HG03060 (cell line): ENCODE measurements around the gene P2RY2.
"Not testable (repeated sequence)": the region's sequence is repeated elsewhere in the genome, so short reads cannot be mapped to it uniquely, and the experiment has no call there.

Experiments
- ATAC-seq: cut with Tn5 transposase; IDR thresholded peaks from one replicate; pipeline ENCODE4 v1.9.1; 2021; ENCODE audit warnings: low read depth, moderate number of reproducible peaks; ENCODE audit not compliant: unreplicated experiment

Gene P2RY2

GRCh38 chr11:73265278-73265810 lies 47.3 kb downstream of the P2RY2 start:
- ATAC-seq: no peak

DNA sequence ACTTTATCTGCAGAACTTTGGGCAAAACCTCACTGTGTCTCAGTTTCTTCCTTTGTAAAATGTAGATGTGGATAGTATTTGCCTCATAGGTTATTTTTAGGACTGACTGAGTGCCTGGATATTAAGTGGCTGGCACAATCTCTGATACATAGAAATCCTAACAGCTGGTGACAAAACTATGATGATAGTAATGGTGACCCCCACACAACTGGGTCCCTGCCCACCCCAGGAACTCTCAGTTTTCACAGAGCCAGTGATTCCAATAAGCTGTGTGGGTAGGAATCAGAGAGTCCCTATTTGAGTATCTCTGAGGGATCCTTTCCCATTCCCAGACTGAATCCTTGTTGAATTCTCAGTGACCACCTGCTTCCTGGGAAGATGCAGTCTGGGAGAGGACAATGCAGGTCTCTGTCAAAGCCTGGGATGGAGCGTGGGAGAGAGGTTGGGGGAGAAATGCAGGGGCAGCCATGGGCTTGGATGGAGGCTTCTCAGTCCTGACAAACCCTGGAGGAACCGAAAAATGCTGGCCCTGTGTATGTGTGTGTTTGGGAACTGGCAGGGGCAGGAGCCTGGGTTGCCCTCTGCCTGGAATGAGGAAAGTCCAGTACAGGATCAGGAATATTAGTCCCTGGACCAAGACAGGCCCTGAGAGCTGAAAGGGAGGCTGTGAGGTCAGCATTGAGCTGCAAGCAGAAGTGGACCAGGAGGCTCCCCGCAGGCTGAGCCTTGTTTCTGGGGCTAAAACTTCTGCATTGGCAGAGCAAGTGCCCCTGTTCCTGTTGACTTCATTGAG lies 48.0 kb downstream of the P2RY2 start:
- ATAC-seq: no peak

DNA sequence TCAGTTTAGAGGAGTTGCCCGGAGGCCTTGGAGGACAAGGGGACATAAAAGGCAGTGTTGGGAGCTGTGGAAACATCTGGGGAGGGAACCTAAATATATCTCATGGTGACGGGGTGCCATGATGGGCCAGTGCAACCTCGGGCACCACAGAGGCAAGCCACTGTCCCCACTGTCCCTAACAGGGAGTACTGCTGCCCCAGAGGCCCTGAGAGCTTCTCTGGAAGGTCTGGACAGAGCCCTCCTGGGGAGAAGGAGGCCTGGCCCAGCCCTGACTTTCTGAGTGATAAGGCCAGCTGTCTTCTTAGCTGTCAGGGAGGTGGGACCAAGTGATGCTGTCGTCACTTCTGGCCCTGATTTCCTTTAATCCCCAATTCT lies 48.6 kb downstream of the P2RY2 start:
- no peak for ATAC-seq

- no peak for ATAC-seq
These were observed 49.2 kb downstream of the P2RY2 start for GRCh38 chr11:73267122-73267846.

DNA sequence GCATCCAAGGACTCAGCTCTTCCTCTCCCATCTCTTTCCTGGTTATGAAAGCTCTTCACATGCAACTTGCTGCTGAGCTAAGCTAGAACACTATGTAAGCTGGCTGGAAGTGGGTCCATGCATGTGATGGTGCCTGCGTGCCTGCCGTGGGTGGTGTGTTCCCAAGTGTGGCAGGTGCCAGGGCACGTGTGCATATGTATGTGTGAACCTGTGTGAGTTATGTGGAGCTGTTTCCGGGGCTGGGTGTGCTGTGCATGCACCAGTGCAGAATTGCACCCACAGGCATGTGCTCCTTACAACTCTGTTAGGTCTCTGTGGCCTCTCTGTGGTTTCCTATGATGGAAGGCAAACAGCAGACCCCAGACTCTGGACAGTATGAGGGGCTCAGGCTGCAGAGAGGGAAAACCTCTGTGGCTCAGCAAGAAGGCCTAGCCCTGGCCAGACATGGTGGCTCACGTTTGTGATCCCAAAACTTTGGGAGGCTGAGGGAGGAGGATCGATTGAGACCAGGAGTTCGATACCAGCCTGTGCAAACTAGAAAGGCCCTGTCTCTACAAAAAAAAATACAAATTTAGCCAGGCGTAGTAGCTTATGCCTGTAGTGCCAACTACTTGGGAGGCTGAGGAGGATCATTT lies 49.9 kb downstream of the P2RY2 start:
- no peak for ATAC-seq

- ATAC-seq: no peak
These were observed 50.7 kb downstream of the P2RY2 start for GRCh38 chr11:73268671-73269271.

GRCh38 chr11:73269459-73270015 lies 51.5 kb downstream of the P2RY2 start:
- ATAC-seq: no peak

DNA sequence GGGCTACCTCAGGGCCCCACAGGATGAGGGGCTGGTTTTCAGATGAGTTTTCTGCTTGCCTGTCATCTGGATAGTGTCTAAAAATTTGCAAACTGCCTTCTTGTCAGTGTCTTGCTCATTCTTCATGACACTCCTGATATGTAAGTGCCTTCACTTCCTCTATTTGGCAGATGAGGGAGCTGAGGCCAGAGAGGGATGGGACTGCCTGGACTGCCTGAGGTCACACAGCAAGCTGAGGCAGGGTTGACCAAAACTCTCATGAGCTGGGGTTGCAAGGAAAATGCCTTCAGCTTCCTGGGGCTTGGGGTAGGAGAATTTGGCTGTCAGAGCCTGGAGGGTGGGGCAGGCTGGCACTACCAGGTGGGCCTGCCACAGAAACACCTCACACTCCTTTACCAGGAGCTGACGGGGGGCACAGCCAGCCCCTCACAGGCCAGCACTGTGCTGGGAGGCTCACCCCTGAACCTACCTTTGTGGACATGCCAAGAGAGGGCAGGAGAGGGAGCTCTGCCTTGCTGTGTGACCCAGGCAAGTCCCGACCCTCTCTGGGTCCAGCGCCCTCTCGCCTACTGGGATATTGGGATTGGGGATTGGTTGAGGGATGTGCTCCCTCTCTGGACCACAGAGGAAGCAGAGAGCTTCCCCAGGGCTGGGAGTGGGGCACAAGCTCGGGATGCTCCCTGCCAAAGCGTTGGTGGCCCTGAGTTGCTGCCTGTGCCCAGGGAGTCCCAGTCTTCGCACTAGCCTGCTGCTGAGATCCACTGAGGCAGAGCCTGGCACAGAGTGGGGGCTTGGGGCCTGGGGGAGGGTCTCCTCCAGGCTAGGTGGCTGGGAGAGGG lies 52.2 kb downstream of the P2RY2 start:
- no peak for ATAC-seq

GRCh38 chr11:73270855-73271477 lies 52.9 kb downstream of the P2RY2 start:
- ATAC-seq: no peak

DNA sequence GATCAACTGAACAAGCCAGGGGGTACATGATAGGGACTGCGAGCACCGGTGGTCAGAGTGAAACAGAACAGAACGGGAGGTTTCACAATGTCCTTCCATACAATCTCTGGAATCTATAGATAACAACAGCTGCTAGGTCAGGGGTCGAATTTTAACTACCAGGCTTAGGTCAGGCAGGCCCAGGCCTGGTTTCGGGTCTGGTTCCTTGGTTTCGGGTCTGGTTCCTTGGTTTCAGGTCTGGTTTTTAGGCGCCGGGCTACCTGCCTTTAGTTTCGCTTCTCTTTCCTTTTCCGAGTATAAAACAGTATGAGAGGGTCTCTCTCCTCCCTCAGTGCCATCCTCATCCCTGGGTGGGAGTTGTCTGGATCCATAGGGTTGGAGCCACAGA lies 53.4 kb downstream of the P2RY2 start:
- not testable (repeated sequence) for ATAC-seq

DNA sequence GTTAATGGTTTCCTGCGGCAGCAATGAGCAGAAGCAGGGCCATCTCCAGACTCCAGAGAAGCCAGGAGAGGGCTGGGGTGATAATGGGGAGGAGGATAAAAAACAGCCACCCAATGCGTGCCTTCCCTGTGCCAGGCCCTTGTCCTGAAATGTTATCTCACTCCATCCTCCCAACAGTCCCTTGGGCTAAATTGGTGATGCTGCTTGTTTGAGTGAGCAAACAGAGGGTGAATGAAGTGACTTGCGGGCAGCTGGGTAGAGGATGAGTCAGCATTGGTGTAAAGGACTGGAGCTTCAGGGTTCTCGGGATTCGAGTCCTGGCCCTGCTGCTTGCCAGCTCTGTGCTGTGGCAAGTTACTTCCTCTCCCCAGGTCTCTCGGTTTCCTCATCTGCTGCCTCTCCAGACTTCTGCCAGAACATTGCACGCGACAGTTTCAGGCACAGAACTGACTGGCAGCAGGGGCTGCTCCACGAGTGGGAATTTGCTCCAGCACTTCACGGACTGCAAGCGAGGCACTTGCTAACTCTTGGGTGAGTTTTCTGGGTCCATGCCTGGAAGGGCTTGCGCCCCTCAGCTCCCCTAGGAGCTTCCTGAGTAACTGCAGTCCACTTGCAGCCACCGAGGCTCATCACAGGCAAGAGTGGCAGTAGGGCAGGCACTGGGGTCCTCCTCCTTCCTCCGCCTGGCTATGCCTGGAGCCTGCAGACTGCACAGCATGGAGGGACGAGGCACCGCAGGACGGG lies 54.0 kb downstream of the P2RY2 start, which contains the start of gene P2RY6:
TSS of gene P2RY6 (plus strand) at position 403 of the 744 bp plus-strand sequence. CDS start 24,181 bp downstream, outside the sequence.
- no peak for ATAC-seq

DNA sequence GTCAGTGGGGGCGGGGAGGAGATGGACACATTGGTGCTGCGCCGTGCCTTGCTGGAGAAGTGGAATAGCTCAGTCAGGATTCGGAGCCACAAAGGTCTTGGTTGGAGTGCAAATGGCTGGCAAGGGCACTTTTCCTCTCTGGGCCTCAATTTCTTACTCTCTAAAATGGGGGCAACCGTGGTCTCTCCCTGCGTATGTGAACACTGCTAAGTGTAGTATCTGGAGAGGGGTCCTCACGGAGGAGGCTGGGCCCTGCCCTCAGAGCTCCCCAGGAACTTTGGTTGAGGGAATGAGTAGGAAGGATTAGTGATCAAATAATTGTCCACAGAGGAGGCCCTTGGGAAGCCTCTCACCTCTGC lies 54.6 kb downstream of the P2RY2 start:
- ATAC-seq: no peak

DNA sequence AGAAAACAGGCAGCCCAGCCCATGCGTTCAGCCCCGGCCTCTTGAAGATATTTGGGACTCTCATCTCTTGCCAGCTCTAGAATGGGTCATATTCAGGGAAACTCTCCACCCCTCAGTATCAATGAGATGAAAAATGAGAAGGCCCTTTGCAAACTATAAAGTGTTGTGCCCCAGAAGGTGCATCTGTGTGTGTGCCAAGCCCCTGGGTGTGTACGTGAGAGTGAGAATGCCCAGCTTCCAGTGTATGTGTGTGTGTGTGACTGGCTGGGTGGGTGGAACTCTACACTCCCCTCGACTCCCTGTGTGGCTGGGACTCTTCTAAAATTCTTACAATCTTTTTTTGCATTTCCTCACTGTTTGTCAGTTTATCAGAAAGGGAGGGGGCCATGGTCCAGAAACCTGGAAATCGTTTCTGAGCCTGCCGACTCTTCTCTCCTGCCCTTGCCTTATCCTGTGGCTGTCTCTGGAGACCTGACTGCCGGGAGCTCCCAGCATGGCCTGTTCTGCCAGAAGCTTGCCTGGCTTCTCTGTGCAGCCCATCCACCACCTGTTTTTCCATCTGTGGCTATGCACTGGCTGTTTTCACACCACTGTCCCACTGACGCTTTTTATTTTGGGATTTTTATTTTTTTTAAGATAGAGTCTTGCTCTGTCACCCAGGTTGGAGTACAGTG lies 55.3 kb downstream of the P2RY2 start:
- ATAC-seq: no peak

DNA sequence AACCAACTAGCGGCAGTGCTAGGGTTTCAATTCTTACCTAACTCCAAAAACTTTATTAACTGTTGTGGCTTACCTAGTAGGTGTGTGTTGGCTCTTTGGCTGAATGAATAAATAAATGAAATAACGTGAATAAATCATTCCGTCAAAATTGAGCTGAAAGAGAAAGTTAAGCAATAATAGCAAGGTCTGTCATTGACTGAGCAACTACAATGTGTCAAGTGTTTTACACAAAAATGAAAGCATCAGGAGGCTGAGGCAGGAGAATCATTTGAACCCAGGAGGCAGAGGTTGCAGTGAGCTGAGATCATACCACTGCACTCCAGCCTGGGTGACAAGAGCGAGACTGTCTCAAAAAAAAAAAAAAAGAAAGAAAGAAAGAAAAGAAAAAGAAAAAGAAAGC lies 56.1 kb downstream of the P2RY2 start:
- not testable (repeated sequence) for ATAC-seq

GRCh38 chr11:73274722-73275380 lies 56.8 kb downstream of the P2RY2 start:
- no peak for ATAC-seq

DNA sequence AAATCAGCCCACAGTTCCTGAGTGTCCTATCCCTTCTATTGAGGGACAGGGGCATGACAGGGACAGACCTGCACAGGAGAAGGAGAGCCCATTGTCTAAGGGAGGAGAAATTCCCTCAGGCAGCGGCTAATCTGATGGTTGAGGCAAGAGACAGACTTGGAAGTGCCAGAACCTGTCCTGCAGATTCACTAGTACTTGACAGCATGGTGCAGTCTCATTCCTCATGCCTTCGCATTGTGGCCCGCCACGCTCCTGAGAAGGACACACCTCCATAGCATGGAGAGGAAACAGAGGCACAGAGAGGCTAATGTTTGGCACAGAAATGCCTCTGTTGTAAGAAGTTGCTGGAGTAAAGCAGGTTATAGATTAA lies 57.3 kb downstream of the P2RY2 start:
- no peak for ATAC-seq

DNA sequence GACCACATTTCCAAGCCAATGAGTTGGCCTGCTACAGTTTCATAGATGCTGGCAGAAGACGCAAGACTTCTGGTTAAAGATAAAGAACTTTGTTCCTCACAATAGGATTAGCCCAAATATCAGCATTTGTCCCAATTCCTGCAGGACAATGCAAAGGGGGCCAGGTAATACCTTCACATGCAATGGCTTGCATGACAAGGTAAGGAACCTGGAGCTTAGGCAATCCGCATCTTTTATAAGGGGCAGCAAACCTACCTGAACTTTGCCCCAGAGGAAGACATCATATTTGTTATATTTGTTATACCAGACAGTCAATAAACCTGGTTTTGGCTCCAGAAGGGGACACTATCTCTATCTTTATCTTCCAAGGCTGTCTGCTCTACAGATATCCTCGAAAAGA lies 59.4 kb downstream of the P2RY2 start:
- ATAC-seq: no peak

DNA sequence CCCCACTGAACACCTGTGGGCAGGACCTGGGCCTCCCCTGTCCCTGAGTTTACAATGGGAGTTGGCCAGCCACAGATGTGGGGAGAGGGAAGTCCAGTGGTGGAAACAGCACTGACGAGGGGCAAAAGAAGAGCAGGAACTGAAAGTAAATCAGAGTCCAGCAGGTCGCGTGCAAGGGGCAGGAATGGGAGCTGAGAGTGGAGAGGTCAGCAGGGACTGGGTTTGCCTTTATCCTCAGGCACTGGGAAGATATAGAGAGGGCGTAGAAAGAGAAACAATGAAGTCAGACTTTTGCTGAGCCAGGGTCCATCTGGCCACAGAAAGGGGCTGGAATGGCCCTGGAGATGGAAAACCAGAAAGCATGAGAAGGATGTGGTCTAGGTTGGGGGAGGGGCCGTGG lies 62.5 kb downstream of the P2RY2 start:
- no peak for ATAC-seq
